Thyroid gland (tissue), 4 donors: ENCODE measurements around the gene COQ4. TPM values are rescaled to one million over a fixed set of nuclear protein-coding genes. Genes with fewer than 3 reads are reported as not detected.
A peak's percentile ranks its signal among the peaks of the same experiment; 100 is the strongest.

ENCODE experiments used
- DNase-seq, 2 donors: peaks; one replicate each; pipeline ENCODE4 v3.0.0-alpha.2; 2019
- H3K27ac ChIP-seq, 3 donors: fragments of 200-600 bp; sonication (generic); 1 replicate in 2 of 3; 2 replicates in 1 of 3; pipeline ENCODE4 v1.5.1; 2016 to 2019; ENCODE audit warnings: mild to moderate bottlenecking in 1 of 3, moderate library complexity in 1 of 3
- H3K27me3 ChIP-seq: fragments of 200-600 bp; sonication (generic); one replicate; pipeline ENCODE4 v1.5.1; 2019
- H3K36me3 ChIP-seq, 2 donors: fragments of 200-600 bp; sonication (generic); one replicate each; pipeline ENCODE4 v1.5.1; 2016 to 2019
- H3K4me1 ChIP-seq, 2 donors: fragments of 200-600 bp; sonication (generic); one replicate each; pipeline ENCODE4 v1.5.1; 2017 to 2019
- H3K4me3 ChIP-seq, 3 donors: fragments of 200-600 bp; sonication (generic); replicated peaks in 1 of 3; 1 replicate in 2 of 3; 2 replicates in 1 of 3; pipeline ENCODE4 v1.5.1; 2016; ENCODE audit warnings: mild to moderate bottlenecking in 1 of 3
- H3K9me3 ChIP-seq: fragments of 200-600 bp; sonication (generic); one replicate; pipeline ENCODE4 v1.5.1; 2017
- CTCF ChIP-seq, 6 experiments: fragments of 200-600 bp in 3 of 6; fragments of 450-650 bp in 3 of 6; sonication (generic) in 3 of 6; IDR thresholded peaks; one replicate each; pipeline ENCODE4 v1.5.1; 2016 to 2019; ENCODE audit warnings: antibody characterized with exemption in 6 of 6, mild to moderate bottlenecking in 2 of 6, inconsistent platforms in 1 of 6, moderate library complexity in 1 of 6
- POLR2A ChIP-seq, 2 donors: fragments of 450-650 bp; IDR thresholded peaks; one replicate each; pipeline ENCODE4 v1.6.1; 2017; ENCODE audit warnings: antibody characterized with exemption in 2 of 2, mild to moderate bottlenecking in 2 of 2, moderate library complexity in 1 of 2
- WGBS, 2 donors: methylation state at CpG; one replicate each; pipeline ENCODE4 v1.1.5; 2017; 5-methylcytosine and 5-hydroxymethylcytosine counted together
- intact Hi-C: fragments of 100-400 bp; cut with DNase I; formaldehyde crosslinking; loops from one replicate; pipeline ENCODE4 v1.15.1; 2023
- total RNA-seq, 4 donors: library from RNA; depleted of rRNA; stranded (reverse); fragments of >200 nt; gene quantifications; one replicate each; pipeline ENCODE4 v1.2.3, GENCODE V29; 2016

The COQ4 gene
- total RNA-seq, 4 donors from 2014 or later: 71.8 to 137 (median 108) TPM

- H3K36me3 ChIP-seq: peaks cover 4 to 15% of the 10 kb centered on the region in 2 donors
- TF ChIP-seq CTCF (IDR thresholded peaks at IDR 0.05): no peak
- no peak for TF ChIP-seq POLR2A (IDR thresholded peaks at IDR 0.05)
- peaks cover 5 to 22% of the 10 kb centered on the region in 2 donors for H3K4me1 ChIP-seq
- intact Hi-C loops: loop anchor here (5.0 kb wide), 1 partner anchor 47 kb away; the partner anchor contains the start of genes GOLGA2 and SWI5
- WGBS, 2 donors: 92 to 100% methylated on average over 1 of the region's 1 CpG
- no peaks in the 10 kb centered on the region for H3K27me3 ChIP-seq
- no peak for DNase-seq
- no peak overlapping the region for H3K4me3 ChIP-seq
- H3K9me3 ChIP-seq: no peaks in the 10 kb centered on the region
- no peak overlapping the region for H3K27ac ChIP-seq
These were observed 1.8 kb downstream of the COQ4 start for GRCh38 chr9:128324401-128324800.

- H3K27ac ChIP-seq: no peak overlapping the region
- peaks cover 4 to 15% of the 10 kb centered on the region in 2 donors for H3K36me3 ChIP-seq
- TF ChIP-seq CTCF (IDR thresholded peaks at IDR 0.05) (no peak), POLR2A (IDR thresholded peaks at IDR 0.05) (no peak)
- intact Hi-C loops: no loop called here
- H3K27me3 ChIP-seq: no peaks in the 10 kb centered on the region
- 91 to 93% methylated on average over 13 of the region's 13 CpGs for WGBS, 2 donors
- DNase-seq: no peak
- no peaks in the 10 kb centered on the region for H3K9me3 ChIP-seq
- no peak overlapping the region for H3K4me3 ChIP-seq
- H3K4me1 ChIP-seq: peaks cover 5 to 22% of the 10 kb centered on the region in 2 donors
These were observed 3.0 kb downstream of the COQ4 start for GRCh38 chr9:128325629-128326028.

- WGBS, 2 donors: 33% methylated on average over 8 of the region's 11 CpGs; no CpG with 5 or more reads in 1 of the 2 donors
- TF ChIP-seq POLR2A (IDR thresholded peaks at IDR 0.05): no peak
- no peak for TF ChIP-seq CTCF (IDR thresholded peaks at IDR 0.05)
- Histone ChIP-seq H3K9me3 (no peaks in the 10 kb centered on the region), H3K4me1 (peaks cover 0 to 32% of the 10 kb centered on the region in 2 donors), H3K27ac (no peak overlapping the region), H3K27me3 (no peaks in the 10 kb centered on the region), H3K4me3 (no peak overlapping the region), H3K36me3 (peaks cover 0 to 3% of the 10 kb centered on the region in 2 donors)
- DNase-seq: peak; percentile 82 to 87
- intact Hi-C loops: no loop called here
These were observed 10.8 kb downstream of the COQ4 start for GRCh38 chr9:128333451-128333869.

GRCh38 chr9:128335161-128335560, 12.5 kb downstream of the COQ4 start:
- Histone ChIP-seq H3K27me3 (no peaks in the 10 kb centered on the region), H3K36me3 (peaks cover 0 to 3% of the 10 kb centered on the region in 2 donors), H3K9me3 (no peaks in the 10 kb centered on the region), H3K27ac (no peak overlapping the region), H3K4me3 (no peak overlapping the region), H3K4me1 (peaks cover 0 to 41% of the 10 kb centered on the region in 2 donors)
- 81% methylated on average over 7 of the region's 7 CpGs for WGBS, 2 donors
- peak; percentile 19 to 29 for DNase-seq
- intact Hi-C loops: no loop called here
- TF ChIP-seq POLR2A (IDR thresholded peaks at IDR 0.05) (no peak), CTCF (IDR thresholded peaks at IDR 0.05) (no peak)

- TF ChIP-seq POLR2A (IDR thresholded peaks at IDR 0.05): no peak
- no peak for TF ChIP-seq CTCF (IDR thresholded peaks at IDR 0.05)
- Histone ChIP-seq H3K27ac (peak overlapping the region in 1 of 3 donors; percentile 33), H3K27me3 (no peaks in the 10 kb centered on the region), H3K4me1 (peaks cover 0 to 41% of the 10 kb centered on the region in 2 donors), H3K36me3 (peaks cover 0 to 3% of the 10 kb centered on the region in 2 donors), H3K4me3 (no peak overlapping the region), H3K9me3 (no peaks in the 10 kb centered on the region)
- no peak for DNase-seq
- 80 to 85% methylated on average over 1 to 2 of the region's 2 CpGs for WGBS, 2 donors
- intact Hi-C loops: no loop called here
These were observed 13.3 kb downstream of the COQ4 start for GRCh38 chr9:128335914-128336313.
